OCI-M2 (cell line): Measurements from ENCODE around the gene CAMK2G.
"Not testable (repeated sequence)": the region's sequence is repeated elsewhere in the genome, so short reads cannot be mapped to it uniquely, and the experiment has no call there.

Experiments
- DNase-seq: peaks from one replicate; lab custom pipeline; 2025; ENCODE audit not compliant: unreplicated experiment; lab: John Stamatoyannopoulos, UW

Gene CAMK2G

GRCh38 chr10:73905256-73906020 lies 31.1 kb upstream of the CAMK2G start:
- no peak for DNase-seq

GRCh38 chr10:73902351-73902750 lies 28.0 kb upstream of the CAMK2G start:
- no peak for DNase-seq

- DNase-seq = no peak
Measured at GRCh38 chr10:73901261-73901660, 26.9 kb upstream of the CAMK2G start.

- DNase-seq = no peak
Measured at GRCh38 chr10:73900064-73900463, 25.7 kb upstream of the CAMK2G start.

- DNase-seq = no peak
Measured at GRCh38 chr10:73899423-73899822, 25.1 kb upstream of the CAMK2G start.

- DNase-seq = no peak
Measured at GRCh38 chr10:73898730-73899410, 24.5 kb upstream of the CAMK2G start.

GRCh38 chr10:73897693-73898092 lies 23.3 kb upstream of the CAMK2G start:
- no peak for DNase-seq

- DNase-seq = not testable (repeated sequence)
Measured at GRCh38 chr10:73895381-73895780, 21.0 kb upstream of the CAMK2G start.

GRCh38 chr10:73894245-73894971 lies 20.1 kb upstream of the CAMK2G start:
- DNase-seq = no peak

- no peak for DNase-seq
Measured at GRCh38 chr10:73893426-73893825, 19.1 kb upstream of the CAMK2G start.

- no peak for DNase-seq
Measured at GRCh38 chr10:73892310-73893030, 18.1 kb upstream of the CAMK2G start.

GRCh38 chr10:73891540-73891939 lies 17.2 kb upstream of the CAMK2G start:
- no peak for DNase-seq

- DNase-seq = not testable (repeated sequence)
Measured at GRCh38 chr10:73890830-73891229, 16.5 kb upstream of the CAMK2G start.

- DNase-seq = no peak
Measured at GRCh38 chr10:73890261-73890660, 15.9 kb upstream of the CAMK2G start.

GRCh38 chr10:73889416-73889815 lies 15.1 kb upstream of the CAMK2G start:
- DNase-seq = not testable (repeated sequence)

GRCh38 chr10:73889014-73889413 lies 14.7 kb upstream of the CAMK2G start:
- DNase-seq = no peak

- DNase-seq = no peak
Measured at GRCh38 chr10:73888514-73888913, 14.2 kb upstream of the CAMK2G start.

- no peak for DNase-seq
Measured at GRCh38 chr10:73887294-73888039, 13.1 kb upstream of the CAMK2G start.

GRCh38 chr10:73886661-73887293 lies 12.4 kb upstream of the CAMK2G start:
- no peak for DNase-seq

GRCh38 chr10:73886085-73886529 lies 11.8 kb upstream of the CAMK2G start:
- DNase-seq = peak; percentile 24
